Mesothelial cell of epicardium (in vitro differentiated cells): ENCODE data around the gene ZFYVE9. TPM values are rescaled to one million over a fixed set of nuclear protein-coding genes. Genes with fewer than 3 reads are reported as not detected.
"Not testable (repeated sequence)": the region's sequence is repeated elsewhere in the genome, so short reads cannot be mapped to it uniquely, and the experiment has no call there.

Experiments used
- DNase-seq, 2 experiments: peaks; one replicate each; pipeline ENCODE4 v3.0.0; 2021; ENCODE audit warnings: low spot score in 2 of 2; ENCODE audit not compliant: unreplicated experiment in 2 of 2
- H3K27ac Mint-ChIP-seq: 2 replicates; pipeline ENCODE4 v1.8.0; 2021; ENCODE audit warnings: mixed read lengths
- H3K27me3 Mint-ChIP-seq: 2 replicates; pipeline ENCODE4 v1.8.0; 2021; ENCODE audit warnings: low read depth, mixed read lengths
- H3K36me3 Mint-ChIP-seq: 2 replicates; pipeline ENCODE4 v1.8.0; 2021; ENCODE audit warnings: mixed read lengths
- H3K4me1 Mint-ChIP-seq: 2 replicates; pipeline ENCODE4 v1.8.0; 2021; ENCODE audit warnings: mixed read lengths
- H3K4me3 Mint-ChIP-seq: 2 replicates; pipeline ENCODE4 v1.8.0; 2021; ENCODE audit warnings: mild to moderate bottlenecking, moderate library complexity, mixed read lengths
- H3K9me3 Mint-ChIP-seq: 2 replicates; pipeline ENCODE4 v1.8.0; 2021; ENCODE audit warnings: mixed read lengths
- total RNA-seq: library from RNA; stranded (reverse); gene quantifications from 3 replicates; pipeline ENCODE4 v1.2.1, GENCODE V29; 2021
- TF ChIP-seq, protein P1 (sequence below): fragments of 200-600 bp; sonication (generic); IDR thresholded peaks from one replicate; pipeline ENCODE4 v1.5.0; 2021; ENCODE audit warnings: antibody characterized with exemption; ENCODE audit not compliant: unreplicated experiment

The ZFYVE9 gene
- total RNA-seq, 1 donor from 2014 or later: 33.3 TPM

DNA sequence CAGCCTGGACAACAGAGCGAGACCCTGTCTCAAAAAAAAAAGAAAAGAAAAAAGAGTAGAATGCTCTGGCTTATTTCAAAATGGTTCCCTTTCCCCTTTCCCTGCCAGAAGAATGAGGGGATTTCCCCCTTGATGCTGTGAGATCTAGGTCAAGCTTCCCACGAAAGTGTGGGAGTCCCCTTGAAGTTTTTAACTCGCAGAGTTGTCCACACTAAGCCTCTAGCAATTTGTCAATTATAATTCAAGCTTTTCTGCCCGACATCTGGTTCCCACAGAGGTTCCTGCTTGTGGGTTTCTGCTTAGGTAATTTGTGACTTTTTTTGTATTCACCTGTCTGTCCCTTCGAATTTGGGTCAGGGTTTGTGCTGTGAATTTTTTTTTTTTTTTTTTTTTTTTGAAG is 62.8 kb downstream of the ZFYVE9 start:
- Mint-ChIP-seq H3K36me3 (peaks cover 14% of the 10 kb centered on the region), H3K4me1 (peaks cover 10% of the 10 kb centered on the region), H3K27me3 (no peaks in the 10 kb centered on the region), H3K27ac (peak overlapping the region; percentile 56), H3K4me3 (no peak overlapping the region), H3K9me3 (peaks cover 13% of the 10 kb centered on the region)
- DNase-seq: no peak
- TF ChIP-seq, protein P1, sequence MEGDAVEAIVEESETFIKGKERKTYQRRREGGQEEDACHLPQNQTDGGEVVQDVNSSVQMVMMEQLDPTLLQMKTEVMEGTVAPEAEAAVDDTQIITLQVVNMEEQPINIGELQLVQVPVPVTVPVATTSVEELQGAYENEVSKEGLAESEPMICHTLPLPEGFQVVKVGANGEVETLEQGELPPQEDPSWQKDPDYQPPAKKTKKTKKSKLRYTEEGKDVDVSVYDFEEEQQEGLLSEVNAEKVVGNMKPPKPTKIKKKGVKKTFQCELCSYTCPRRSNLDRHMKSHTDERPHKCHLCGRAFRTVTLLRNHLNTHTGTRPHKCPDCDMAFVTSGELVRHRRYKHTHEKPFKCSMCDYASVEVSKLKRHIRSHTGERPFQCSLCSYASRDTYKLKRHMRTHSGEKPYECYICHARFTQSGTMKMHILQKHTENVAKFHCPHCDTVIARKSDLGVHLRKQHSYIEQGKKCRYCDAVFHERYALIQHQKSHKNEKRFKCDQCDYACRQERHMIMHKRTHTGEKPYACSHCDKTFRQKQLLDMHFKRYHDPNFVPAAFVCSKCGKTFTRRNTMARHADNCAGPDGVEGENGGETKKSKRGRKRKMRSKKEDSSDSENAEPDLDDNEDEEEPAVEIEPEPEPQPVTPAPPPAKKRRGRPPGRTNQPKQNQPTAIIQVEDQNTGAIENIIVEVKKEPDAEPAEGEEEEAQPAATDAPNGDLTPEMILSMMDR: no peak

DNA sequence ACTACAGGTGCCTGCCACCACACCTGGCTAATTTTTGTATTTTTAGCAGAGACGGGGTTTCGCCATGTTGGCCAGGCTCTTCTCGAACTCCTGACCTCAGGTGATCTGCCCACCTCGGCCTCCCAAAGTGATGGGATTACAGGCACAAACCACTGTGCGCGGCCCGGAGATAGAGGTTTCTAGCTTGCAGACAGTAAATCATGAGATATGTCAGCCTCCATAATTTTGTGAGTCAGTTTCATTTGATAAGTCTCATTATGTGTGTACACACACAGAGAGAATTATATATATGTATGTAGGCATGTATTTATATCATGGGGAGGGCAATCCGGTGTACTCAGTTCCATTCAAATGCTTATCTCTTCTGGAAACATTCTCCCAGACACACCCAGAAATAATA is 64.8 kb downstream of the ZFYVE9 start:
- DNase-seq, H3K36me3 Mint-ChIP-seq, H3K27me3 Mint-ChIP-seq, H3K4me1 Mint-ChIP-seq, H3K4me3 Mint-ChIP-seq, H3K27ac Mint-ChIP-seq, H3K9me3 Mint-ChIP-seq: not testable (repeated sequence)

DNA sequence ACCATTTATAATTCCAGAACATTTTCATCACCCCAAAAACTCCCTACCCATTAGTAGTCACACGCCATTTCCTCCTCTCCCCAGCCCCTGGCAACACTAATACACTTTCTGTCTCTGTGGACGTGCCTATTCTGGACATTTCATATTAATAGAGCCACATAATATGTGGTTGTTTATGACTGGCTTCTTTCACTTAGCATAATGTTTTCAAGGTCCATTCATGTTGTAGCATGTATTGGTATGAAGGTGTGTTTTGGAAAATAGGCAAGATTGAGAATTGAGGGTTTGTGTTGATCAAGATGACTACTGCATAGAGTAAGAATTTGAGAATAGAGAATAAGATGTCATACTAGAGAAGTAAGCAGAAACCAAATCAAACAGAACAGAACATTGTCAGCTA is 67.5 kb downstream of the ZFYVE9 start:
- peaks cover 11% of the 10 kb centered on the region for H3K9me3 Mint-ChIP-seq
- TF ChIP-seq, protein P1: no peak
- no peaks in the 10 kb centered on the region for H3K27me3 Mint-ChIP-seq
- no peak overlapping the region for H3K27ac Mint-ChIP-seq
- no peak for DNase-seq
- peaks cover 3% of the 10 kb centered on the region for H3K4me1 Mint-ChIP-seq
- peaks cover 3% of the 10 kb centered on the region for H3K36me3 Mint-ChIP-seq
- H3K4me3 Mint-ChIP-seq: no peak overlapping the region

DNA sequence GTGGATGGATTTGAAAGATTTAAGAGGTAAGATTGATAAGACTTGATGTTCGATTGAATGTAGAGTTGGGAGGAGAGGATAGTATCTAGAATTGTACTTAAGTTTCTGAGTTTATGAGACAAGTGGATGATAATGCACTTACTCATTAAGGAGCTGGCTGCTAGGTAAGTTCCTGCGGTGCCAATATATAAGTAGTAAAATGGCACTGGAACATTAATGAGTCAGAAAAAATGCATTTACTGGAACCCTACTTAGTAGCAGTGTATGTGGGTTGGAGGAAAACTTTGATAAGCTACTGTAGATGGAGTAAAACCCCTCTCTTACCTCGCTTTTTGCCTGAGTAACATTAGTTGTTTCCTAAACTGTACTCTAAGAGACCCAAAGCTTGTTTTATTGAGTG is 68.2 kb downstream of the ZFYVE9 start:
- H3K4me3 Mint-ChIP-seq: no peak overlapping the region
- H3K27ac Mint-ChIP-seq: no peak overlapping the region
- TF ChIP-seq, protein P1: no peak
- H3K27me3 Mint-ChIP-seq: no peaks in the 10 kb centered on the region
- H3K9me3 Mint-ChIP-seq: peaks cover 11% of the 10 kb centered on the region
- no peaks in the 10 kb centered on the region for H3K4me1 Mint-ChIP-seq
- DNase-seq: no peak
- H3K36me3 Mint-ChIP-seq: peaks cover 3% of the 10 kb centered on the region

DNA sequence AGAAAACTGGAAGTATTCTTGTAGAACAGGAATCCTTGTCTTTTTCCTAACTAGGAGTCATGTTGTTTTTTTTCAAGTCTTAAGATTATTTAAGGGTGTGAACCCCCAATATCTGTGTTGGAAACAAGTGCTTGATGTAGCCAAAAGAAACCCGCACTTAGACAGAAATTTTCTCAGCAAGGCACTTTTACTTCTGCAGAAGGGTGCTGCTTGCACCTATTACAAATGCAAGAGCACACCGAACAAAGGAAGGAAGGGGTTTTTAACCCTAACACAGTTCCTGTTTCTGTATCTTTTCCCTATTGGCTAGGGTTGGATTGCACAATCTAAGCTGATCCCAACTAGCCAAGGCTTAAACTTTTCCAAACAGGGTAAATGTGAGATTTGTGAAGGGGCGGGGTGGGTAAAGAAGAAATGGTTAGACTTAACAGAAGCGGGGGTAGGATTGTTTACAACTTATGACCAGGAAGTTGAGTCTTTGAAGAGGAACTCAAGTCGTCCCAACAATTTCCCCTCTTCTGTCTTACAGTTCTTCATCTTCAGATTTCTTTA is 75.1 kb downstream of the ZFYVE9 start:
- DNase-seq: no peak
- Mint-ChIP-seq H3K27me3 (no peaks in the 10 kb centered on the region), H3K27ac (no peak overlapping the region), H3K4me1 (no peaks in the 10 kb centered on the region), H3K9me3 (peaks cover 50% of the 10 kb centered on the region), H3K4me3 (no peak overlapping the region), H3K36me3 (peaks cover 54% of the 10 kb centered on the region)
- TF ChIP-seq, protein P1: no peak

DNA sequence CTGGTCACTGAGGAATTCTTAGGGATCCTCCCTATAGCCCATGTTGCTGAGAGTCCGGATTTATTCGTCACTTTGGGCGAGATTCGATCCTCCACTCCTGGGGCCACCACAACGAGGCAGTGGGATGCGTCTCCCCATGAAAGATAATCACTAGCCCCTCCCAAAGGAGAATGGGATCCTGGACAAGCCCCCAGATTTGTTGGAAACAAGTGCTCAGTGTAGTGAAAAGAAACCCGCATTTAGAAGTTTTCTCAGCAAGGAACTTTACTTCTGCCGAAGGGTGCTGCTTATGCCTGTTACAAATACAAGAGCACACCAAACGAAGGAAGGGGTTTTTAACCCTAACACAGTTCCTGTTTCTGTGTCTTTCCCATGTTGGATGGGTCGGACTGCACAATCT is 83.3 kb downstream of the ZFYVE9 start:
- Mint-ChIP-seq H3K27ac (no peak overlapping the region), H3K4me3 (no peak overlapping the region), H3K4me1 (peaks cover 2% of the 10 kb centered on the region), H3K9me3 (peaks cover 52% of the 10 kb centered on the region), H3K36me3 (peaks cover 53% of the 10 kb centered on the region), H3K27me3 (no peaks in the 10 kb centered on the region)
- TF ChIP-seq, protein P1: no peak
- DNase-seq: no peak
